CD4-positive, alpha-beta T cell treated with Interleukin-2 at 100 ng/mL for 4 hours (primary cell): ENCODE results near the gene NIT2.
"Not testable (repeated sequence)": the region's sequence is repeated elsewhere in the genome, so short reads cannot be mapped to it uniquely, and the experiment has no call there.

Source experiments
- DNase-seq: peaks from one replicate; pipeline ENCODE4 v3.0.0-alpha.2; 2020; ENCODE audit warnings: low spot score

The NIT2 gene, protein sequence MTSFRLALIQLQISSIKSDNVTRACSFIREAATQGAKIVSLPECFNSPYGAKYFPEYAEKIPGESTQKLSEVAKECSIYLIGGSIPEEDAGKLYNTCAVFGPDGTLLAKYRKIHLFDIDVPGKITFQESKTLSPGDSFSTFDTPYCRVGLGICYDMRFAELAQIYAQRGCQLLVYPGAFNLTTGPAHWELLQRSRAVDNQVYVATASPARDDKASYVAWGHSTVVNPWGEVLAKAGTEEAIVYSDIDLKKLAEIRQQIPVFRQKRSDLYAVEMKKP

DNA sequence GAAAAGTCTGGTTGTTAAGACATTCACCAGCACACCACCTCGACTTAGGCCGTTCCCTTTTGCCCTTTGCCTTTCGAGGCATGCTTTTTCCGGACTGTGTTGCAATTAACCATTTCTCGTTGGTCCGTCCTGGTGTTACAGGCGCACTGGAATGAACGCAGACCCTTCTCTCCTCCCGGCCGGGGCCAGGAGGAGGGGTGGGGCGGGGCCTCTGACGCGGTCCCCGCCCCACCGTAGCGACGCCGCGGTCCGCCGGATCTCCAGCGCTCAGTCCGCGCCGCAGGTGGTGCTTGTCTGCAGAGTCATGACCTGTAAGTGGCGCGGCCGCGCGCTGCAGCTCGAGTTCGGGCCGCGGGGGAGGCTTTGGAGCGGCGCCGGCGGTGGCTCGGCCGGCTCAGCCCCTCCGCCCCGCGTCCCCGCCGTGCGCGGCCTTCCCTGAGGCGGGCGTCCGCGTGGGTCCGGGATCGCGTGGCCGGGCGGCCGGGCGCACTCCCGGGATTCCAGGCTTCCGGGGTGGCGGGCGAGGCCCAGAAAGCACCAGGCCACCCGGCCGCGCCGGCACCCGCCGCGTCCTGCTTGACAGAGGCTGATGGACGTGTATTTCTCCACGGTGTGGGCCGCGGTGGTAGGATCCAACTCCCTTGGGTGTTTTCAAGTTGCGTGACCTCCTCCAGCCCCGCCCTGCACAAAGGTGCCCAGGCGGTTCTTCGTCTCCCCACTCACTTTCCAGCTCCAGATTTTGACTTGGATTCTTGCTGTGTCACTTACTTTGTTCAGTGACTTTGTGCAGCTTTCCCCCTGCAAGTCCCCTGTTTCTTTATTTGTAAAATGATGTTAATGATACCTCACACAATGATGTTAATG lies at the start of gene NIT2:
NIT2 (plus strand) TSS at position 270 of the 864 bp plus-strand sequence; CDS start at position 305, 35 bp downstream.
- DNase-seq, result peak; percentile 75

DNA sequence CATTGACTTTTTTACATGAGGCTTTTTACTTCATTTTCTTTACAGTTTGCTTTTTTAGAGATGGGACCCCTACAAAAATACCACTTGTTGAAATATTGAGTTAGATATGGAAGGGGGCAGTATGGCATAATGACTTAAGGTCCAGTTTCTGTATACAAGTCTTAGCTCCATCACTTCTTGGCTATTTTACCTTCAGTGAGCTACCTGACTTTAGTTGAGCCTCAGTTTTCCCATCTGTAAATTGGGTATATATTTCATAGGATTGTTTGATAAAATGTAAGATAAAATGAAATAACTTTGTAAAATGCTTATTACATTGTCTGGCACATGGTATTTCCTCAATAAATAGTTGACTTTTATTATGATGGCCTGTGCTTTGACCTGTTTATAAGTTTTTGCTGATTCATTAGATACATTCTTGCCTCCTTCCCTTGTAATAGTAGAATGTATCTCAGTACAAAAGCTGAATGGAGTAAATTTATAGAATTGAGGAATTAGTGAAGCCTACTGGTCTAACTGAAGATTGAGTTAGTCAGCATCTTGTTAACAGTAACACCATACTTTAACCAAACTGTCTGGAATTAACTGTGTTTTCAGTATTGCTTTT lies 46.2 kb upstream of the NIT2 start:
- no peak for DNase-seq

GRCh38 chr3:100289339-100289738 lies 45.2 kb upstream of the NIT2 start:
- DNase-seq, result no peak

- DNase-seq, result no peak
Observed at GRCh38 chr3:100295089-100295488, 39.5 kb upstream of the NIT2 start.

- DNase-seq, result no peak
Observed at GRCh38 chr3:100297784-100298183, 36.8 kb upstream of the NIT2 start.

- DNase-seq, result no peak
Observed at GRCh38 chr3:100299016-100299415, 35.5 kb upstream of the NIT2 start.

DNA sequence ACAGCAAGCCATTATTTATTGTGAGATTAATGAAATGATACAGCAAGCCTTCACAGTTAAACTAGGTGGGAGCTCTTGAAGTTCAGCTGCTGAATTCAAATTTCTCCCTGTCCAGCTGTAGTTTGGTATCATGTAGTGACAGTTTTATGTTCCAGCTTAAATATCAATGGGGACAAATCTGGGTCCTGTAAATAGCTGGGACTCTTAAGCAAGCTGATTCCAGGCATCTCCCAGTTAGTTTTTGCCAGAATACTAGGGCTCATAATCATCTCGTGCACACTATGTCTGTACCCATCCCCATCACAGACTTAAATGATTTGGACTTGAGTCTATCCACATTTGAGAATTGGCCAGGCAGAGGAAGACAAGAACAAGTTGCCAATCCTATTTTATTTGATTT lies 27.9 kb upstream of the NIT2 start:
- no peak for DNase-seq

DNA sequence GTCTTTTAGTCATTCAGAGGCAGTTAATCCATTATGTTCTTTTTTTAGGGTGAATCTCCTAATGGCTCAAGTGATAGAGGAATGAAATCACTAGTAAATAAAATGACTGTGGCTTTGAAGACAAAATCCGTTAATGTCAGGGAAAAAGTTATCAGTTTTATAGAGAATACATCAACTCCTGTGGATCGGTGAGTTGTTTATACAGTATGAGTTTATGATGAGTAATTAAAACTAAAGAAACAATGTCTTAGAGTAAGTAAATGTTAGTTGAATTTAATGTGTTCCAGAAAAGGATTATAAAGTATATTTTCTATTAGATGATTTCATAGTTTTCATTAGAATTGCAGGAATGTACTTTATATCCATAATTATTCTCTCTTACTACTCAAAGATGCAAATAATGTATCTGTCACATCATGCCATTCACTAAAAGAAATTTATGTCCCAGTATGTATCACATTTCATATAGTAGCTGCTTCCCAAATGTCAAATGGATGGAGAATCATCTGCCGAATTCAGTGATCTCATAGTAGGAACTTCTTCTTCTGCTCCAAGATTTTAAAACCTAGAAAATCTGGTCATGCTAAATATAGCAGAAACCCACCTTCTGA lies 24.1 kb upstream of the NIT2 start:
- no peak for DNase-seq

GRCh38 chr3:100311011-100311410 lies 23.5 kb upstream of the NIT2 start:
- no peak for DNase-seq

- peak; percentile 64 for DNase-seq
Observed at GRCh38 chr3:100316641-100317069, 17.9 kb upstream of the NIT2 start.

DNA sequence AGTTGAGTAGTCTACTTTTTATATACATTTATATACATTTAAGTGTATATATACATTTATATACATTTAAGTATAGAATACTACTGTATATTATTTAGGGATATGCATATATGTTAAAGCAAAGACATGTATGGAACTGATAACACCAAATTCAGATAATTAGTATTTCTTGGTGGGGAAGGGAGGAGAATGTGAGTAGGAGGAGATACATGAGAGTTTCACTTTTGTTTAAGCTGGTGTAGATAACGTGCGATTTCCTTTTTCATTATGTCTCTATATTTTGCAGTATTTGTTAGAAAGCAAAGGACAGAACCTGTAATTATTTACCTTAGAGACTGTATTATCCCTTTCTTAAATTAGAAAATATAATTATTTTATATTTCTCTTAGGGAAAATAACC lies 16.6 kb upstream of the NIT2 start:
- peak; percentile 7 for DNase-seq

- no peak for DNase-seq
Observed at GRCh38 chr3:100319951-100320350, 14.6 kb upstream of the NIT2 start.

GRCh38 chr3:100324044-100324443 lies 10.5 kb upstream of the NIT2 start:
- no peak for DNase-seq

- DNase-seq, result no peak
Observed at GRCh38 chr3:100325827-100326226, 8.7 kb upstream of the NIT2 start.

DNA sequence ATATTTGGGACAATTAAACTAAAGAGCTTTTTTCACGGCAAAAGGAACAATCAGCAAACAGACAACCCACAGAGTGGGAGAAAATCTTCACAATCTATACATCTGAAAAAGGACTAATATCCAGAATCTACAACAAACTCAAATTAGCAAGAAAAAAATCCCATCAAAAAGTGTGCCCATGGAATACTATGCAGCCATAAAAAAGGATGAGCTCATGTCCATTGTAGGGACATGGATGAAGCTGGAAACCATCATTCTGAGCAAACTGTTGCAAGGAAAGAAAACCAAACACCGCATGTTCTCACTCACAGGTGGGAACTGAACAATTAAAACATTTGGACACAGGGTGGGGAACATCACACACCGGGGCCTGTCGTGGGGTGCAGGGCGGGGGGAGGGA lies 7.2 kb upstream of the NIT2 start:
- not testable (repeated sequence) for DNase-seq

GRCh38 chr3:100329800-100330489 lies 4.6 kb upstream of the NIT2 start:
- no peak for DNase-seq

- no peak for DNase-seq
Observed at GRCh38 chr3:100330651-100331050, 3.9 kb upstream of the NIT2 start.

DNA sequence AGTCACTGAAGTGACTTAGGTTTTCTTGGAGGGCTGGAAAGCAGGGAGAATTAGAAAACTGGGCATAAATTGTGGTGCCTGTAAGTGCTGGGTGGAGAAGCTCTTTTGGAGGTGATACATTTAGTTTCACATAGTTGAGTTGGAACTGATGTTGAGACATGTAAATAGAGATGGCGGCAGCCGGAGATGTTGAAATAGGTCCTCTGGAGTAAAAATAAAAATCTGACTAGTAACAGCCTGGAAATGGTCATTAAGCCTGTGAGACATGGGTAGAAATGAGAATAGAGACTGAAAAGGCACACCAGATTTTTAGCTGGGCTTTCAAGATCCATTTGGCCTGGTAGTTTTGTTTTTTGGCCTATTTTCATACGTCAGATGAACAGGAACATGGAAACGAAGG lies 2.9 kb upstream of the NIT2 start:
- DNase-seq, result no peak

GRCh38 chr3:100333051-100333450 lies 1.5 kb upstream of the NIT2 start:
- DNase-seq, result no peak

GRCh38 chr3:100333970-100334487 lies 528 bp upstream of the NIT2 start:
- DNase-seq, result no peak

DNA sequence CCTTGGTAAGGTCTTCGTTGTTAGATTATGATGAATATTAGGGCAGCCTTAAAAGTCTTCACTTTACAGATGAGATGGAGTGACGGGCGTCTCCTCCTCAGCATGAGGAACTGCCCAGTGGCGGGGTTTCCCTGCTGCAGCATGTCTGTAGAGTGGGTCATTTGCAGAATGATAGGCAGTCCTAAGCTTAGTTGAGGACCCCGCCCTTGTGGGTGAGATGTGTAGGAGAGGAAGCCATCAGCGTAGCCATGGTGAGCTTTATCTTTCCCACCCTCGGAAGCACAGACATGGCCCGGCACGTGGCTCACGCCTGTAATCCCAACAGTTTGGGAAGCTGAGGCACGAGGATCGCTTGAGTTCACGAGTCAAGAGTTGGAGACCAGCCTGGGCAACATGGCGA lies 877 bp downstream of the NIT2 start:
- DNase-seq, result peak; percentile 13

- DNase-seq, result not testable (repeated sequence)
Observed at GRCh38 chr3:100336229-100336628, 1.7 kb downstream of the NIT2 start.
